ENCODE results near the gene FABP3.

Gene FABP3

GRCh38 chr1:31362032-31362431, 10.8 kb downstream of the FABP3 start:
- Histone ChIP-seq H3K36me3 (ENCODE audit: control insufficient read depth in 5 of 5, insufficient read depth in 5 of 5, low read length in 5 of 5) (peaks cover 22 to 59% (median 44%) of the 10 kb centered on the region in 5 donors), H3K27ac (ENCODE audit: low read depth, low read length) (no peak overlapping the region), H3K9me3 (ENCODE audit: control insufficient read depth in 5 of 5, low read length in 5 of 5) (no peaks in the 10 kb centered on the region), H3K4me3 (ENCODE audit: low read depth in 1 of 5, low read length in 5 of 5) (no peak overlapping the region), H3K9ac (ENCODE audit: low read length in 5 of 5) (no peak overlapping the region), H3K27me3 (ENCODE audit: control insufficient read depth in 5 of 5, insufficient read depth in 4 of 5, low read length in 5 of 5) (no peaks in the 10 kb centered on the region), H3K4me1 (ENCODE audit: control insufficient read depth in 5 of 5, insufficient read depth in 5 of 5, low read length in 5 of 5) (no peaks in the 10 kb centered on the region)

DNA sequence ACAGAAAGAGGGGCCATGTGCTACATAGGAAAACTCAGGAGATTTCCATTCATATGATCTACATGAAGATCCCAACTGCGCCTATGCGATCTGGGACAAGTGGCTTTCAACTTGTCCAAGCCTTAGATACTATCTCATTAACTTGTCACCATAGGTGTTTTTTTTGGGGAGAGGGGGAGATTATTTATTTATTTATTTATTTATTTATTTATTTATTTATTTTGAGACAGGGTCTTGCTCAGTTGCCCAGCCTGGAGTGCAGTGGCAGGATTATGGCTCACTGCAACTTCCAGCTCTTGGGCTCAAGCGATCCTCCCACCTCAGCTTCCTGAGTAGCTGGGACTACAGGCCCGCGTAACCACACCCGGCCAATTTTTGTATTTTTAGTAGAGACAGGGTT, 11.3 kb downstream of the FABP3 start:
- H3K27me3 ChIP-seq (ENCODE audit: control insufficient read depth in 5 of 5, insufficient read depth in 4 of 5, low read length in 5 of 5) = no peaks in the 10 kb centered on the region
- no peaks in the 10 kb centered on the region for H3K9me3 ChIP-seq (ENCODE audit: control insufficient read depth in 5 of 5, low read length in 5 of 5)
- no peak overlapping the region for H3K9ac ChIP-seq (ENCODE audit: low read length in 5 of 5)
- H3K27ac ChIP-seq (ENCODE audit: low read depth, low read length) = no peak overlapping the region
- no peak overlapping the region for H3K4me3 ChIP-seq (ENCODE audit: low read depth in 1 of 5, low read length in 5 of 5)
- H3K36me3 ChIP-seq (ENCODE audit: control insufficient read depth in 5 of 5, insufficient read depth in 5 of 5, low read length in 5 of 5) = peaks cover 24 to 58% (median 41%) of the 10 kb centered on the region in 5 donors
- no peaks in the 10 kb centered on the region for H3K4me1 ChIP-seq (ENCODE audit: control insufficient read depth in 5 of 5, insufficient read depth in 5 of 5, low read length in 5 of 5)

GRCh38 chr1:31356427-31356826, 16.4 kb downstream of the FABP3 start:
- Histone ChIP-seq H3K36me3 (ENCODE audit: control insufficient read depth in 5 of 5, insufficient read depth in 5 of 5, low read length in 5 of 5) (peaks cover 24 to 51% (median 27%) of the 10 kb centered on the region in 5 donors), H3K4me3 (ENCODE audit: low read depth in 1 of 5, low read length in 5 of 5) (no peak overlapping the region), H3K4me1 (ENCODE audit: control insufficient read depth in 5 of 5, insufficient read depth in 5 of 5, low read length in 5 of 5) (peaks cover 0 to 3% (median 0%) of the 10 kb centered on the region in 5 donors), H3K9me3 (ENCODE audit: control insufficient read depth in 5 of 5, low read length in 5 of 5) (no peaks in the 10 kb centered on the region), H3K27ac (ENCODE audit: low read depth, low read length) (no peak overlapping the region), H3K9ac (ENCODE audit: low read length in 5 of 5) (no peak overlapping the region), H3K27me3 (ENCODE audit: control insufficient read depth in 5 of 5, insufficient read depth in 4 of 5, low read length in 5 of 5) (no peaks in the 10 kb centered on the region)

DNA sequence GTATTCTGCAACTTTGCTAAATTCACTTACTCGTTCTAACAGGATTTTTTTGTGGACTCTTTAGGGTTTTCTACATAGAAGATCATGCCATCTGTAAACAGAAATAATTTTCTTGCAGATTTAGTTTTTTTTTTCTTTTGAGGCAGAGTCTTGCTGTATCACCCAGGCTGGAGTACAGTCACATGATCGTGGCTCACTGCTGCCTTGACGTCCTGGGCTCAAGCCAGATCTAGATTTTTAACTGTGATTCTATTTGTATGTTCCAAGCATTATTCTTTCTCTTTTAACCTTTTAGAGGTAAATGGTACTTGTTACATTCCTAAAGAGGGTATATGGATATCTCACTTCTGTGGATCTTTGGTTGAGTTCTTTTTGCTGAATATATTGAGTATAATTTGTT, 18.6 kb downstream of the FABP3 start:
- Histone ChIP-seq H3K36me3 (ENCODE audit: control insufficient read depth in 5 of 5, insufficient read depth in 5 of 5, low read length in 5 of 5) (peaks cover 25 to 57% (median 33%) of the 10 kb centered on the region in 5 donors), H3K27ac (ENCODE audit: low read depth, low read length) (no peak overlapping the region), H3K9me3 (ENCODE audit: control insufficient read depth in 5 of 5, low read length in 5 of 5) (no peaks in the 10 kb centered on the region), H3K4me3 (ENCODE audit: low read depth in 1 of 5, low read length in 5 of 5) (no peak overlapping the region), H3K9ac (ENCODE audit: low read length in 5 of 5) (no peak overlapping the region), H3K4me1 (ENCODE audit: control insufficient read depth in 5 of 5, insufficient read depth in 5 of 5, low read length in 5 of 5) (peaks cover 0 to 3% (median 0%) of the 10 kb centered on the region in 5 donors), H3K27me3 (ENCODE audit: control insufficient read depth in 5 of 5, insufficient read depth in 4 of 5, low read length in 5 of 5) (no peaks in the 10 kb centered on the region)

GRCh38 chr1:31348449-31348848, 24.4 kb downstream of the FABP3 start:
- Histone ChIP-seq H3K36me3 (ENCODE audit: control insufficient read depth in 5 of 5, insufficient read depth in 5 of 5, low read length in 5 of 5) (peaks cover 28 to 68% (median 41%) of the 10 kb centered on the region in 5 donors), H3K9ac (ENCODE audit: low read length in 5 of 5) (no peak overlapping the region), H3K27me3 (ENCODE audit: control insufficient read depth in 5 of 5, insufficient read depth in 4 of 5, low read length in 5 of 5) (no peaks in the 10 kb centered on the region), H3K4me3 (ENCODE audit: low read depth in 1 of 5, low read length in 5 of 5) (no peak overlapping the region), H3K4me1 (ENCODE audit: control insufficient read depth in 5 of 5, insufficient read depth in 5 of 5, low read length in 5 of 5) (no peaks in the 10 kb centered on the region), H3K27ac (ENCODE audit: low read depth, low read length) (no peak overlapping the region), H3K9me3 (ENCODE audit: control insufficient read depth in 5 of 5, low read length in 5 of 5) (no peaks in the 10 kb centered on the region)

DNA sequence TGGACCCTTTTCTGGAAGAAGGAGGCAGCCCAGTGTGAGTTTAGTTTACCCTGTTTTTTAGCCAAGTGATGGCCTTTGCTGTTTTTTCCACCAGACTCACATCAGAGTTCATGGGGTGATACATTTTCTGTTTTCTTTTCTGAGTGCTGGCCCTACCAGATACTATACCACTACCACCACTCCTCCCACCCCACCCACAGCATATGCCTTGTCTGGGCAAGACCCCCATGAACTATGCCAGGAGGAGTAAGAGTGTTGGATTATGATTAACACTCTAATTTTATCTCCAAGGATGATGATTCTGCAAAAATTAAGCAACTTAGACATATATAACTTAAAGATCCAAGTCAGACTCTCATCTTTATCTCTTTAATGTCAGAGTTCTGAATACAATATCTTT, 26.1 kb downstream of the FABP3 start:
- H3K36me3 ChIP-seq (ENCODE audit: control insufficient read depth in 5 of 5, insufficient read depth in 5 of 5, low read length in 5 of 5) = peaks cover 21 to 66% (median 38%) of the 10 kb centered on the region in 5 donors
- H3K9ac ChIP-seq (ENCODE audit: low read length in 5 of 5) = no peak overlapping the region
- H3K9me3 ChIP-seq (ENCODE audit: control insufficient read depth in 5 of 5, low read length in 5 of 5) = no peaks in the 10 kb centered on the region
- H3K4me3 ChIP-seq (ENCODE audit: low read depth in 1 of 5, low read length in 5 of 5) = no peak overlapping the region
- no peak overlapping the region for H3K27ac ChIP-seq (ENCODE audit: low read depth, low read length)
- no peaks in the 10 kb centered on the region for H3K27me3 ChIP-seq (ENCODE audit: control insufficient read depth in 5 of 5, insufficient read depth in 4 of 5, low read length in 5 of 5)
- no peaks in the 10 kb centered on the region for H3K4me1 ChIP-seq (ENCODE audit: control insufficient read depth in 5 of 5, insufficient read depth in 5 of 5, low read length in 5 of 5)

DNA sequence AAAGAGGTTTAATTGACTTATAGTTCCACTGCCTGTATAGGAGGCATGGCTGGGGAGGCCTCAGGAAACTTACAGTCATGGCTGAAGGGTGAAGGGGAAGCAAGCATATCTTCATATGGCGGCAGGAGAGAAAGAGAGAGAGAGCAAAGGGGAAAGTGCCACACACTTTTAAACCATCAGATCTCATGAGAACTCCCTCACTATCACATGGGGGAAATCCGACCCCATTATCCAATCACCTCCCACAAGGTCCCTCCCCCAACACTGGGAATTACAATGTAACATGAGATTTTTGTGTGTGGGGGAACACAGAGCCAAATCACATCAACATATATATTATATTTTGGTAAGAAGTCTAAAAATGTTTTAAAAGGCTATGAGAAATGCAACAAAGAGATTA, 27.2 kb downstream of the FABP3 start:
- Histone ChIP-seq H3K36me3 (ENCODE audit: control insufficient read depth in 5 of 5, insufficient read depth in 5 of 5, low read length in 5 of 5) (peaks cover 21 to 55% (median 32%) of the 10 kb centered on the region in 5 donors), H3K4me3 (ENCODE audit: low read depth in 1 of 5, low read length in 5 of 5) (no peak overlapping the region), H3K9ac (ENCODE audit: low read length in 5 of 5) (no peak overlapping the region), H3K9me3 (ENCODE audit: control insufficient read depth in 5 of 5, low read length in 5 of 5) (no peaks in the 10 kb centered on the region), H3K27me3 (ENCODE audit: control insufficient read depth in 5 of 5, insufficient read depth in 4 of 5, low read length in 5 of 5) (no peaks in the 10 kb centered on the region), H3K4me1 (ENCODE audit: control insufficient read depth in 5 of 5, insufficient read depth in 5 of 5, low read length in 5 of 5) (no peaks in the 10 kb centered on the region), H3K27ac (ENCODE audit: low read depth, low read length) (no peak overlapping the region)

DNA sequence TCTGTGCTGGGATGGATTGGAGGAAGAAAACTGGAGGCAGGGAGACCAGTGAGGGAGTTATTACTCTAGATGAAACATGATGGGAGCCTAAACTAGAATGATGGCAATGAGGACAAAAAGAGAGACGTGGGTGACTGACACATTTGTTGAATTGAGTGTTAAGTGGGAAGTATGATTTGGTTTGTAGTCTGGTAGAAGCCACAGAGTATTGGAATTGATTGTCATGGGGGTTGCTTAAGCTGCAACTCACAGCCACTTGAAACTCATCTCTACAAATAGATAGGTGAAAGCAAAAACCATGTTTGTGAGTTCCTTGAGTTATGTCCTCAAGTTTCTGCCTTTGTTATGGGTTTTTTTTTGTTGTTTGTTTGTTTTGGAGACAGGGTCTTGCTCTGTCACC, 28.4 kb downstream of the FABP3 start:
- H3K36me3 ChIP-seq (ENCODE audit: control insufficient read depth in 5 of 5, insufficient read depth in 5 of 5, low read length in 5 of 5) = peaks cover 13 to 51% (median 26%) of the 10 kb centered on the region in 5 donors
- no peaks in the 10 kb centered on the region for H3K9me3 ChIP-seq (ENCODE audit: control insufficient read depth in 5 of 5, low read length in 5 of 5)
- H3K4me3 ChIP-seq (ENCODE audit: low read depth in 1 of 5, low read length in 5 of 5) = no peak overlapping the region
- H3K9ac ChIP-seq (ENCODE audit: low read length in 5 of 5) = no peak overlapping the region
- no peak overlapping the region for H3K27ac ChIP-seq (ENCODE audit: low read depth, low read length)
- H3K4me1 ChIP-seq (ENCODE audit: control insufficient read depth in 5 of 5, insufficient read depth in 5 of 5, low read length in 5 of 5) = no peaks in the 10 kb centered on the region
- no peaks in the 10 kb centered on the region for H3K27me3 ChIP-seq (ENCODE audit: control insufficient read depth in 5 of 5, insufficient read depth in 4 of 5, low read length in 5 of 5)

GRCh38 chr1:31336687-31337467, 36.0 kb downstream of the FABP3 start:
- H3K4me3 ChIP-seq (ENCODE audit: low read depth in 1 of 5, low read length in 5 of 5) = no peak overlapping the region
- peaks cover 9 to 19% (median 14%) of the 10 kb centered on the region in 5 donors for H3K36me3 ChIP-seq (ENCODE audit: control insufficient read depth in 5 of 5, insufficient read depth in 5 of 5, low read length in 5 of 5)
- no peak overlapping the region for H3K27ac ChIP-seq (ENCODE audit: low read depth, low read length)
- H3K27me3 ChIP-seq (ENCODE audit: control insufficient read depth in 5 of 5, insufficient read depth in 4 of 5, low read length in 5 of 5) = no peaks in the 10 kb centered on the region
- H3K9me3 ChIP-seq (ENCODE audit: control insufficient read depth in 5 of 5, low read length in 5 of 5) = no peaks in the 10 kb centered on the region
- H3K9ac ChIP-seq (ENCODE audit: low read length in 5 of 5) = no peak overlapping the region
- no peaks in the 10 kb centered on the region for H3K4me1 ChIP-seq (ENCODE audit: control insufficient read depth in 5 of 5, insufficient read depth in 5 of 5, low read length in 5 of 5)

- Histone ChIP-seq H3K4me3 (ENCODE audit: low read depth in 1 of 5, low read length in 5 of 5) (no peak overlapping the region), H3K27ac (ENCODE audit: low read depth, low read length) (no peak overlapping the region), H3K4me1 (ENCODE audit: control insufficient read depth in 5 of 5, insufficient read depth in 5 of 5, low read length in 5 of 5) (no peaks in the 10 kb centered on the region), H3K9ac (ENCODE audit: low read length in 5 of 5) (no peak overlapping the region), H3K9me3 (ENCODE audit: control insufficient read depth in 5 of 5, low read length in 5 of 5) (no peaks in the 10 kb centered on the region), H3K36me3 (ENCODE audit: control insufficient read depth in 5 of 5, insufficient read depth in 5 of 5, low read length in 5 of 5) (peaks cover 8 to 19% (median 11%) of the 10 kb centered on the region in 5 donors), H3K27me3 (ENCODE audit: control insufficient read depth in 5 of 5, insufficient read depth in 4 of 5, low read length in 5 of 5) (no peaks in the 10 kb centered on the region)
These were observed 37.9 kb downstream of the FABP3 start for GRCh38 chr1:31335007-31335406.

Data from subcutaneous abdominal adipose tissue (tissue), 5 donors.